KMS-11 (cell line): Measurements from ENCODE around the gene MYBL2.

Experiments
- H2AFZ ChIP-seq: fragments of 200-600 bp; sonication (generic); 2 replicates; pipeline ENCODE4 v1.6.1; 2016; ENCODE audit warnings: antibody characterized with exemption, mixed run types, low read depth
- H3K27ac ChIP-seq: fragments of 200-600 bp; sonication (generic); 2 replicates; pipeline ENCODE4 v1.6.1; 2016; ENCODE audit warnings: mild to moderate bottlenecking, mixed run types
- H3K27me3 ChIP-seq: fragments of 200-600 bp; sonication (generic); 2 replicates; pipeline ENCODE4 v1.6.1; 2017; ENCODE audit warnings: mild to moderate bottlenecking, low read depth, mixed run types, moderate library complexity; ENCODE audit not compliant: insufficient read depth
- H3K36me3 ChIP-seq: fragments of 200-600 bp; sonication (generic); 2 replicates; pipeline ENCODE4 v1.6.1; 2017; ENCODE audit warnings: mild to moderate bottlenecking, mixed run types; ENCODE audit not compliant: insufficient read depth
- H3K4me1 ChIP-seq: fragments of 200-600 bp; sonication (generic); 2 replicates; pipeline ENCODE4 v1.6.1; 2016; ENCODE audit warnings: mild to moderate bottlenecking, low read depth, mixed run types; ENCODE audit not compliant: poor library complexity, severe bottlenecking
- H3K4me2 ChIP-seq: fragments of 200-600 bp; sonication (generic); 2 replicates; pipeline ENCODE4 v1.7.0; 2016; ENCODE audit warnings: mild to moderate bottlenecking, mixed run types
- H3K4me3 ChIP-seq: fragments of 200-600 bp; sonication (generic); IDR thresholded peaks from 2 replicates; pipeline ENCODE4 v1.6.1; 2017; ENCODE audit warnings: low read depth, low read length, mixed read lengths; ENCODE audit not compliant: insufficient read depth
- H3K79me2 ChIP-seq: fragments of 200-600 bp; sonication (generic); 2 replicates; pipeline ENCODE4 v1.6.1; 2016; ENCODE audit warnings: low read depth, mixed run types; ENCODE audit not compliant: insufficient read depth
- H3K9ac ChIP-seq: fragments of 200-600 bp; sonication (generic); 2 replicates; pipeline ENCODE4 v1.6.1; 2016; ENCODE audit warnings: mild to moderate bottlenecking, mixed run types
- H4K20me1 ChIP-seq: fragments of 200-600 bp; sonication (generic); 2 replicates; pipeline ENCODE4 v1.6.1; 2016; ENCODE audit warnings: mild to moderate bottlenecking, mixed run types; ENCODE audit not compliant: insufficient read depth
- TF ChIP-seq, protein P1 (sequence below): fragments of 200-600 bp; sonication (generic); conservative IDR thresholded peaks from 2 replicates; pipeline ENCODE4 v1.6.1; 2017; ENCODE audit warnings: low read depth, mild to moderate bottlenecking, antibody characterized with exemption, low read length, moderate library complexity, mixed read lengths

Gene MYBL2

DNA sequence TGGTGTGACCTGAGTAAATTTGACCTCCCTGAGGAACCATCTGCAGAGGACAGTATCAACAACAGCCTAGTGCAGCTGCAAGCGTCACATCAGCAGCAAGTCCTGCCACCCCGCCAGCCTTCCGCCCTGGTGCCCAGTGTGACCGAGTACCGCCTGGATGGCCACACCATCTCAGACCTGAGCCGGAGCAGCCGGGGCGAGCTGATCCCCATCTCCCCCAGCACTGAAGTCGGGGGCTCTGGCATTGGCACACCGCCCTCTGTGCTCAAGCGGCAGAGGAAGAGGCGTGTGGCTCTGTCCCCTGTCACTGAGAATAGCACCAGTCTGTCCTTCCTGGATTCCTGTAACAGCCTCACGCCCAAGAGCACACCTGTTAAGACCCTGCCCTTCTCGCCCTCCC is 35.6 kb downstream of the MYBL2 start:
- no peaks in the 10 kb centered on the region for H4K20me1 ChIP-seq
- H3K9ac ChIP-seq, result no peak overlapping the region
- no peaks in the 10 kb centered on the region for H3K4me1 ChIP-seq
- no peak overlapping the region for H3K27ac ChIP-seq
- peaks cover 29% of the 10 kb centered on the region; the same call in 1 of the 2 replicates for H3K36me3 ChIP-seq
- H2AFZ ChIP-seq, result no peak overlapping the region
- no peak overlapping the region for H3K4me3 ChIP-seq
- peaks cover 24% of the 10 kb centered on the region; the same call in 1 of the 2 replicates for H3K79me2 ChIP-seq
- H3K4me2 ChIP-seq, result no peak overlapping the region
- H3K27me3 ChIP-seq, result no peaks in the 10 kb centered on the region
- TF ChIP-seq, protein P1, sequence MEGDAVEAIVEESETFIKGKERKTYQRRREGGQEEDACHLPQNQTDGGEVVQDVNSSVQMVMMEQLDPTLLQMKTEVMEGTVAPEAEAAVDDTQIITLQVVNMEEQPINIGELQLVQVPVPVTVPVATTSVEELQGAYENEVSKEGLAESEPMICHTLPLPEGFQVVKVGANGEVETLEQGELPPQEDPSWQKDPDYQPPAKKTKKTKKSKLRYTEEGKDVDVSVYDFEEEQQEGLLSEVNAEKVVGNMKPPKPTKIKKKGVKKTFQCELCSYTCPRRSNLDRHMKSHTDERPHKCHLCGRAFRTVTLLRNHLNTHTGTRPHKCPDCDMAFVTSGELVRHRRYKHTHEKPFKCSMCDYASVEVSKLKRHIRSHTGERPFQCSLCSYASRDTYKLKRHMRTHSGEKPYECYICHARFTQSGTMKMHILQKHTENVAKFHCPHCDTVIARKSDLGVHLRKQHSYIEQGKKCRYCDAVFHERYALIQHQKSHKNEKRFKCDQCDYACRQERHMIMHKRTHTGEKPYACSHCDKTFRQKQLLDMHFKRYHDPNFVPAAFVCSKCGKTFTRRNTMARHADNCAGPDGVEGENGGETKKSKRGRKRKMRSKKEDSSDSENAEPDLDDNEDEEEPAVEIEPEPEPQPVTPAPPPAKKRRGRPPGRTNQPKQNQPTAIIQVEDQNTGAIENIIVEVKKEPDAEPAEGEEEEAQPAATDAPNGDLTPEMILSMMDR, result no peak

- no peak overlapping the region for H3K4me2 ChIP-seq
- H3K27ac ChIP-seq, result no peak overlapping the region
- no peak overlapping the region for H3K4me3 ChIP-seq
These were observed 43.6 kb downstream of the MYBL2 start for GRCh38 chr20:43710370-43711044.

DNA sequence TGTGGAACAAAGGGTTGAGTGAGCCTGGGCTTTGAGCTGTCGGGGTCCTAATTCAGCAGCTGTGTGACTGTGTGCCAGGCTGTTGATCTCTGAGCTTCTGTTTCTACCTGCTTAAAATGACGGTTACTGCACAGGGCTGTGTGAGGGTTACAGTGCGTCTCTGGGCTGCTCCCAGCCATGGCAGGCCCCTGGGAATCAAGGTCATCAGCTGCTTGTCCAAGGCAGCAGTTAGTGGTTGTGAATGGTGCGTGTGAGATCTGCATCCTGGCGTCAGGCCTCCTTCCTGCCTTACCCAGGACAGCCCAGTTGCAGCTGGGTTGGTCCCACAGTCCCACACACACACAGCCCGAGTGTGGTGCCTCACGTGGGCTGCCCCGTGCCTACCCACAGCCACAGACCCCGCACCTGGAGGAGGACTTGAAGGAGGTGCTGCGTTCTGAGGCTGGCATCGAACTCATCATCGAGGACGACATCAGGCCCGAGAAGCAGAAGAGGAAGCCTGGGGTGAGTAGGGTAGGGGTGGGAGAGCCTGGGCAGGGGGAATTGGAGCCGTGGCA is 44.3 kb downstream of the MYBL2 start:
- Histone ChIP-seq H3K79me2 (no peaks in the 10 kb centered on the region; the same call in 1 of the 2 replicates), H3K36me3 (peaks cover 31% of the 10 kb centered on the region; the same call in 1 of the 2 replicates), H3K4me3 (no peak overlapping the region), H2AFZ (no peak overlapping the region), H3K27me3 (no peaks in the 10 kb centered on the region), H4K20me1 (no peaks in the 10 kb centered on the region), H3K27ac (no peak overlapping the region), H3K4me1 (no peaks in the 10 kb centered on the region), H3K9ac (no peak overlapping the region), H3K4me2 (no peak overlapping the region)
- TF ChIP-seq, protein P1, result no peak

More at GRCh38 chr20:43710370-43711044, 43.6 kb downstream of the MYBL2 start:
- no peaks in the 10 kb centered on the region; the same call in 1 of the 2 replicates for H3K79me2 ChIP-seq
- H3K9ac ChIP-seq, result no peak overlapping the region
- no peaks in the 10 kb centered on the region for H4K20me1 ChIP-seq
- no peaks in the 10 kb centered on the region for H3K4me1 ChIP-seq
- TF ChIP-seq, protein P1, result no peak
- H3K36me3 ChIP-seq, result peaks cover 35% of the 10 kb centered on the region; the same call in 1 of the 2 replicates
- no peaks in the 10 kb centered on the region for H3K27me3 ChIP-seq
- H2AFZ ChIP-seq, result no peak overlapping the region

DNA sequence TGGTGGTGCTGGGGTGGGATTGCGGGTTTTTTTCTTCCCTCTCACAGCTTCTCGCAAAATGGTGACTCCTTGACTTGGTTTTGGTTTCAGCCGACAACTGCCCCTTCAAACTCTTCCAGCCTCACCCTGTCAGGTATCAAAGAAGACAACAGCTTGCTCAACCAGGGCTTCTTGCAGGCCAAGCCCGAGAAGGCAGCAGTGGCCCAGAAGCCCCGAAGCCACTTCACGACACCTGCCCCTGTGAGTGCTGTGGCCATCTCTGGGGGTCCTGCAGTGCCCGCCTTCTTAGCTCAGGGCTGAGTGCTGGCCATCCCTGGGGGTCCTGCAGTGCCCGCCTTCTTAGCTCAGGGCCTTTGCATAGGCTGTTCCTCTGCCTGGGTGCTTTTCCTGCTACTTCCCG is 48.1 kb downstream of the MYBL2 start:
- H4K20me1 ChIP-seq, result no peaks in the 10 kb centered on the region
- H3K27me3 ChIP-seq, result no peaks in the 10 kb centered on the region
- no peaks in the 10 kb centered on the region; the same call in 1 of the 2 replicates for H3K79me2 ChIP-seq
- H3K9ac ChIP-seq, result no peak overlapping the region
- no peak overlapping the region for H3K27ac ChIP-seq
- TF ChIP-seq, protein P1, result no peak
- H2AFZ ChIP-seq, result no peak overlapping the region
- no peaks in the 10 kb centered on the region for H3K4me1 ChIP-seq
- H3K4me3 ChIP-seq, result no peak overlapping the region
- H3K36me3 ChIP-seq, result peaks cover 6% of the 10 kb centered on the region; the same call in 1 of the 2 replicates
- H3K4me2 ChIP-seq, result no peak overlapping the region
